Measurements from ENCODE around the gene HBD.

HBD gene

GRCh38 chr11:5192738-5193137 lies 41.5 kb downstream of the HBD start:
- DNase-seq (ENCODE audit: low read depth in 3 of 3, low spot score in 1 of 3): no peak

DNA sequence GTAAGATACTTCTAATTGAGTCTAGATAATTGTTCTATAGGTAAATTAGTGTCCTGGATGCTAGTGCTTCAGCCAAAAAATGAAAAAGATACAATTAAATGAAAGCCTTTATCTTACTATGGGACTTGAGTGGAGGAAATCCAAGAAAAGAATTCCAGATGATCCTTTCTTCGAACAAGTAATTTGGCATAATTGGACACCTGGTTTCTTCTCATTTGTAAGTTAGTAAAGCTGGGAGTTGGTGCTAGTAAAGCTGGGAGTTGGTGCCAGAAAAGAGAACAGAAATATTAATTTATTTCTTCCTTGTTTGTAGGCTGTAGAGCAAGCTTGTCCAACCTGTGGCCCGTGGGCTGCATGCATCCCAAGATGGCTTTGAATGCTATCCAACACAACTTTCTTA lies 46.1 kb downstream of the HBD start:
- DNase-seq (ENCODE audit: low read depth in 3 of 3, low spot score in 1 of 3): no peak
